K562 (cell line): ENCODE measurements around the gene MMAB. TPM values are rescaled to one million over a fixed set of nuclear protein-coding genes. Genes with fewer than 3 reads are reported as not detected.

Experiments used
- ARID2 ChIP-seq: fragments of 450-650 bp; IDR thresholded peaks from 2 replicates; pipeline ENCODE4 v1.6.1; 2017; ENCODE audit warnings: antibody characterized with exemption, mild to moderate bottlenecking
- BMI1 ChIP-seq: fragments of 150-350 bp; IDR thresholded peaks from 2 replicates; pipeline ENCODE4 v1.6.1; 2014; ENCODE audit warnings: low read length
- CEBPB ChIP-seq: fragments of 450-650 bp; IDR thresholded peaks from 2 replicates; pipeline ENCODE4 v1.6.1; 2016; ENCODE audit warnings: missing genetic modification characterization, missing compliant biosample characterization
- CREBBP ChIP-seq: IDR thresholded peaks from one replicate; pipeline ENCODE4 v1.6.1; 2012; ENCODE audit warnings: low read depth, mild to moderate bottlenecking, control low read depth, inconsistent platforms, low read length
- DNMT1 ChIP-seq: fragments of 450-650 bp; IDR thresholded peaks from 2 replicates; pipeline ENCODE4 v1.6.1; 2016; ENCODE audit warnings: antibody characterized with exemption, mild to moderate bottlenecking
- DPF2 ChIP-seq: fragments of 450-650 bp; IDR thresholded peaks from 2 replicates; pipeline ENCODE4 v1.6.1; 2016
- GATAD2A ChIP-seq: fragments of 450-650 bp; IDR thresholded peaks from 2 replicates; pipeline ENCODE4 v1.6.1; 2017
- PTRF ChIP-seq: fragments of 450-650 bp; IDR thresholded peaks from 2 replicates; pipeline ENCODE4 v1.6.1; 2016; ENCODE audit warnings: mild to moderate bottlenecking, missing genetic modification characterization, missing compliant biosample characterization
- RUNX1 ChIP-seq: sonication (generic); IDR thresholded peaks from 2 replicates; pipeline ENCODE4 v1.6.1; 2016; ENCODE audit warnings: antibody characterized with exemption, low read depth
- STAG1 ChIP-seq: sonication (generic); formaldehyde crosslinking; IDR thresholded peaks from 2 replicates; pipeline ENCODE4 v1.5.0; 2020; ENCODE audit warnings: missing genetic modification reagents, borderline replicate concordance
- XRCC4 ChIP-seq: IDR thresholded peaks from one replicate; pipeline ENCODE4 v1.6.1; 2011; ENCODE audit not compliant: insufficient read depth, insufficient read length; ENCODE audit errors: extremely low read depth
- ZNF274 ChIP-seq: IDR thresholded peaks from 2 replicates; pipeline ENCODE4 v1.6.1; 2011; ENCODE audit warnings: low read depth, mild to moderate bottlenecking, low read length, moderate library complexity, borderline replicate concordance
- polyA plus RNA-seq, 8 experiments: library from polyadenylated mRNA; depleted of rRNA in 4 of 8; stranded (reverse) in 5 of 8; unstranded in 3 of 8; fragments of >200 nt; fragmentation: Nextera tagmentation in 2 of 8; fragmentation: Illumina TruSeq in 1 of 8; extraction: Ambion mirVana in 2 of 8; extraction: Trizol in 1 of 8; gene quantifications; 2 replicates each; pipeline versions ENCODE4 v1.2.1 to v1.2.3, GENCODE V29; 2011 to 2014; ENCODE audit warnings: inconsistent platforms in 1 of 8, missing spikeins in 1 of 8
- total RNA-seq, 7 experiments: library from RNA; depleted of rRNA in 6 of 7; stranded (reverse); fragments of >200 nt in 6 of 7; fragmentation: Illumina TruSeq in 2 of 7; extraction: Trizol in 2 of 7; gene quantifications; 2 replicates each; pipeline versions ENCODE4 v1.2.1 to v1.2.3, GENCODE V29; 2011 to 2021; ENCODE audit warnings: low replicate concordance in 1 of 7
- TF ChIP-seq, protein P1 (sequence below): IDR thresholded peaks from 2 replicates; pipeline ENCODE4 v1.6.1; 2016; ENCODE audit warnings: missing genetic modification characterization, missing compliant biosample characterization
- TF ChIP-seq, protein P2 (sequence below): sonication (generic); formaldehyde crosslinking; IDR thresholded peaks from 2 replicates; pipeline ENCODE4 v1.8.1; 2023; ENCODE audit warnings: mild to moderate bottlenecking, missing genetic modification reagents
- TF ChIP-seq, protein P3 (sequence below): fragments of 450-650 bp; IDR thresholded peaks from 2 replicates; pipeline ENCODE4 v1.6.1; 2016; ENCODE audit warnings: low read depth, mild to moderate bottlenecking, moderate library complexity
- TF ChIP-seq, protein P4 (sequence below): fragments of 250-450 bp; sonication (Bioruptor Pico); IDR thresholded peaks from 2 replicates; pipeline ENCODE4 v1.8.0; 2021; ENCODE audit warnings: borderline replicate concordance, mild to moderate bottlenecking, moderate library complexity; ENCODE audit not compliant: poor library complexity, severe bottlenecking
- TF ChIP-seq, protein P5 (sequence below): sonication (generic); formaldehyde crosslinking; IDR thresholded peaks from 2 replicates; pipeline ENCODE4 v1.9.0; 2022; ENCODE audit warnings: mild to moderate bottlenecking, missing genetic modification reagents
- TF ChIP-seq, protein P6 (sequence below): fragments of 450-650 bp; IDR thresholded peaks from 2 replicates; pipeline ENCODE4 v1.6.1; 2018; ENCODE audit warnings: mild to moderate bottlenecking, low read depth; ENCODE audit not compliant: partially characterized antibody

Gene MMAB
- total and polyA plus RNA-seq, 9 of the 15 experiments (the other 6 are each of a cell fraction or from before 2014, with no cell fraction given), result 9.5 to 76.1 (median 46.2) TPM

DNA sequence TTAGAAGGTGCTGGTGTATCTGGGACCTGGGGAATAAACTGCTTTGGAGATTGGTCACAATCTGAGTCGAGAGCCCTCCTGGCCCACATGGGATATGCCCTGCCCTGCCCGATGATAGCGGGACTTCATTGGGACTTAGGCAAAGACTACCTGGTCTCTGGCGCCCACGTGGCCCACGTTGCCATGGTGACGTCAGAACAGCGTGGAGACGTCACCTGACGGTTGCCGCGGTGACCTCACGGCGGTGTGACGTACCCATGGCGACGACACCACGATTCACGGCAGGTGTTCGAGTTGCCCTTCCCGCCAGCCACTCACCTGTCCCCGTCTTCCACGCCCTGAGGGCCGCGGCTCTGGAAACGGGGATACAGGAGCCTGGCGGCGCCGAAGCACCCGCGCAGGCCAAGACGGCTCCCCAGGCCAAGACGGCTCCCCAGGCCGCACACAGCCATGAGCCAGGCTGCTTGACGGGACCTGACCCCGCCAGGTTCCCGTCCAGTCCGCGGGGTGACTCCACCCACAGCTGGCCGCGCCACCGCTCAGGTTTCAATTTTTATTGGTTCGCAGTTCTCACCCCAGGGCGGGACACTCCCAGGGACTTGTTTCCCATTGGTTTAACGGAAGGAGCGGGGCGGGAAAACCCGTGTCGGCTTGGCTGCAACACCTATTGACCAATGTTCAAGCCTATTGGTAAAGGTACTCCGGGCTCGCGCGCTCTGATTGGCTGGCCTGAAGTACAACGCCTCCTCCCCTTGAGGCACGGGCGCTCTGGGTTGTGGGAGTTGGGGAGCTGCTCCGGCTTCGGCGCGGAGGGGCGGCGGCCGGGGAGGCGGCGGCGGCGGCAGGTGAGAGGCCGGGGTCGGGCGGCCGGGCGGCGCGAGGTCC, at the start of gene MMAB, which contains the start of gene MVK (continued):
- TF ChIP-seq, protein P1, sequence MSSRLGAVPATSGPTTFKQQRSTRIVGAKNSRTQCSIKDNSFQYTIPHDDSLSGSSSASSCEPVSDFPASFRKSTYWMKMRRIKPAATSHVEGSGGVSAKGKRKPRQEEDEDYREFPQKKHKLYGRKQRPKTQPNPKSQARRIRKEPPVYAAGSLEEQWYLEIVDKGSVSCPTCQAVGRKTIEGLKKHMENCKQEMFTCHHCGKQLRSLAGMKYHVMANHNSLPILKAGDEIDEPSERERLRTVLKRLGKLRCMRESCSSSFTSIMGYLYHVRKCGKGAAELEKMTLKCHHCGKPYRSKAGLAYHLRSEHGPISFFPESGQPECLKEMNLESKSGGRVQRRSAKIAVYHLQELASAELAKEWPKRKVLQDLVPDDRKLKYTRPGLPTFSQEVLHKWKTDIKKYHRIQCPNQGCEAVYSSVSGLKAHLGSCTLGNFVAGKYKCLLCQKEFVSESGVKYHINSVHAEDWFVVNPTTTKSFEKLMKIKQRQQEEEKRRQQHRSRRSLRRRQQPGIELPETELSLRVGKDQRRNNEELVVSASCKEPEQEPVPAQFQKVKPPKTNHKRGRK (tag), result no peak
- TF ChIP-seq, protein P2, sequence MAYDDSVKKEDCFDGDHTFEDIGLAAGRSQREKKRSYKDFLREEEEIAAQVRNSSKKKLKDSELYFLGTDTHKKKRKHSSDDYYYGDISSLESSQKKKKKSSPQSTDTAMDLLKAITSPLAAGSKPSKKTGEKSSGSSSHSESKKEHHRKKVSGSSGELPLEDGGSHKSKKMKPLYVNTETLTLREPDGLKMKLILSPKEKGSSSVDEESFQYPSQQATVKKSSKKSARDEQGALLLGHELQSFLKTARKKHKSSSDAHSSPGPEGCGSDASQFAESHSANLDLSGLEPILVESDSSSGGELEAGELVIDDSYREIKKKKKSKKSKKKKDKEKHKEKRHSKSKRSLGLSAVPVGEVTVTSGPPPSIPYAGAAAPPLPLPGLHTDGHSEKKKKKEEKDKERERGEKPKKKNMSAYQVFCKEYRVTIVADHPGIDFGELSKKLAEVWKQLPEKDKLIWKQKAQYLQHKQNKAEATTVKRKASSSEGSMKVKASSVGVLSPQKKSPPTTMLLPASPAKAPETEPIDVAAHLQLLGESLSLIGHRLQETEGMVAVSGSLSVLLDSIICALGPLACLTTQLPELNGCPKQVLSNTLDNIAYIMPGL (CRISPR knock-in tag), result no peak
- TF ChIP-seq XRCC4, result no peak
- no peak for TF ChIP-seq CREBBP
- no peak for TF ChIP-seq ZNF274
- TF ChIP-seq ARID2, result no peak
- TF ChIP-seq, protein P3, sequence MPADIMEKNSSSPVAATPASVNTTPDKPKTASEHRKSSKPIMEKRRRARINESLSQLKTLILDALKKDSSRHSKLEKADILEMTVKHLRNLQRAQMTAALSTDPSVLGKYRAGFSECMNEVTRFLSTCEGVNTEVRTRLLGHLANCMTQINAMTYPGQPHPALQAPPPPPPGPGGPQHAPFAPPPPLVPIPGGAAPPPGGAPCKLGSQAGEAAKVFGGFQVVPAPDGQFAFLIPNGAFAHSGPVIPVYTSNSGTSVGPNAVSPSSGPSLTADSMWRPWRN, result 0 out of 2 replicates have a peak, but pooled peaks have one; percentile 20
- no peak for TF ChIP-seq STAG1 (CRISPR knock-in tag)
- TF ChIP-seq, protein P4, sequence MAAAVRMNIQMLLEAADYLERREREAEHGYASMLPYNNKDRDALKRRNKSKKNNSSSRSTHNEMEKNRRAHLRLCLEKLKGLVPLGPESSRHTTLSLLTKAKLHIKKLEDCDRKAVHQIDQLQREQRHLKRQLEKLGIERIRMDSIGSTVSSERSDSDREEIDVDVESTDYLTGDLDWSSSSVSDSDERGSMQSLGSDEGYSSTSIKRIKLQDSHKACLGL, result peak; percentile 78
- TF ChIP-seq BMI1, result peak; percentile 85
- TF ChIP-seq DPF2, result peak; percentile 58; the same call in 1 of the 2 replicates
- TF ChIP-seq RUNX1, result no peak
- TF ChIP-seq, protein P5, sequence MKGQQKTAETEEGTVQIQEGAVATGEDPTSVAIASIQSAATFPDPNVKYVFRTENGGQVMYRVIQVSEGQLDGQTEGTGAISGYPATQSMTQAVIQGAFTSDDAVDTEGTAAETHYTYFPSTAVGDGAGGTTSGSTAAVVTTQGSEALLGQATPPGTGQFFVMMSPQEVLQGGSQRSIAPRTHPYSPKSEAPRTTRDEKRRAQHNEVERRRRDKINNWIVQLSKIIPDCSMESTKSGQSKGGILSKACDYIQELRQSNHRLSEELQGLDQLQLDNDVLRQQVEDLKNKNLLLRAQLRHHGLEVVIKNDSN, result peak; percentile 98
- no peak; the same call in 1 of the 2 replicates for TF ChIP-seq GATAD2A
- no peak for TF ChIP-seq DNMT1
- peak; percentile 51; the same call in 1 of the 2 replicates for TF ChIP-seq CEBPB (tag)
- no peak for TF ChIP-seq PTRF
- TF ChIP-seq, protein P6, sequence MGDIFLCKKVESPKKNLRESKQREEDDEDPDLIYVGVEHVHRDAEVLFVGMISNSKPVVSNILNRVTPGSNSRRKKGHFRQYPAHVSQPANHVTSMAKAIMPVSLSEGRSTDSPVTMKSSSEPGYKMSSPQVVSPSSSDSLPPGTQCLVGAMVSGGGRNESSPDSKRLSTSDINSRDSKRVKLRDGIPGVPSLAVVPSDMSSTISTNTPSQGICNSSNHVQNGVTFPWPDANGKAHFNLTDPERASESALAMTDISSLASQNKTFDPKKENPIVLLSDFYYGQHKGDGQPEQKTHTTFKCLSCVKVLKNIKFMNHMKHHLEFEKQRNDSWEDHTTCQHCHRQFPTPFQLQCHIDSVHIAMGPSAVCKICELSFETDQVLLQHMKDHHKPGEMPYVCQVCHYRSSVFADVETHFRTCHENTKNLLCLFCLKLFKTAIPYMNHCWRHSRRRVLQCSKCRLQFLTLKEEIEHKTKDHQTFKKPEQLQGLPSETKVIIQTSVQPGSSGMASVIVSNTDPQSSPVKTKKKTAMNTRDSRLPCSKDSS, result no peak
